ENCODE results near the gene PAXX.

The PAXX gene

DNA sequence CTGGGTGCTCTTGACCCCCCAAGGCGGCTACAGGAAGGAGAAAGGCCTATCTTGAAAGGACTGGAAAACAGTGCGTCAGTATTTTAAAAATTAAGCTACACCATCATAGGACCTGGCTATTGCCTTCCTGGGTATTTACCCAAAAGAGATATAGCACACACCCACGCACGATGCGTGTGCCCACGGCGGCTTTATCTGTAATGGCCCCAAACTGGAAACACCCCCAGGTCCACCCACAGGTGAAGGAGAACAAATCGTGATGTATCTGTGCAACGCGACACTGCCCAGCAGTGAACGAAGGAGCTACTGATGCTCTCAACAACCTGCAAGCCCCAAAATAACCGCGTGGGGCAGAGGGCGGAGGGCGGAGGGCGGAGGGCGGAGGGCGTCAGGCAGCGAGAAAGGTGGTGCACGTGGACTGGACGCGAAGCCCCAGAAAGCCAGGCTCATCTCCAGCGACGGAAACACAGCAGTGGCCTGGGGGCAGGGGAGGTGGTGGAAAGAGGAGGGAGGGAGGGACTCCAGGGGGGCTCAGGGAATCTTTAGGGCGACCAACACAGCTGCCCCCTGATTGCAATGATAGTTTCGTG lies 27.3 kb upstream of the PAXX start:
- no peak for TF ChIP-seq GABPA (IDR thresholded peaks at IDR 0.05; ENCODE audit: low read depth)
- TF ChIP-seq, protein P1, sequence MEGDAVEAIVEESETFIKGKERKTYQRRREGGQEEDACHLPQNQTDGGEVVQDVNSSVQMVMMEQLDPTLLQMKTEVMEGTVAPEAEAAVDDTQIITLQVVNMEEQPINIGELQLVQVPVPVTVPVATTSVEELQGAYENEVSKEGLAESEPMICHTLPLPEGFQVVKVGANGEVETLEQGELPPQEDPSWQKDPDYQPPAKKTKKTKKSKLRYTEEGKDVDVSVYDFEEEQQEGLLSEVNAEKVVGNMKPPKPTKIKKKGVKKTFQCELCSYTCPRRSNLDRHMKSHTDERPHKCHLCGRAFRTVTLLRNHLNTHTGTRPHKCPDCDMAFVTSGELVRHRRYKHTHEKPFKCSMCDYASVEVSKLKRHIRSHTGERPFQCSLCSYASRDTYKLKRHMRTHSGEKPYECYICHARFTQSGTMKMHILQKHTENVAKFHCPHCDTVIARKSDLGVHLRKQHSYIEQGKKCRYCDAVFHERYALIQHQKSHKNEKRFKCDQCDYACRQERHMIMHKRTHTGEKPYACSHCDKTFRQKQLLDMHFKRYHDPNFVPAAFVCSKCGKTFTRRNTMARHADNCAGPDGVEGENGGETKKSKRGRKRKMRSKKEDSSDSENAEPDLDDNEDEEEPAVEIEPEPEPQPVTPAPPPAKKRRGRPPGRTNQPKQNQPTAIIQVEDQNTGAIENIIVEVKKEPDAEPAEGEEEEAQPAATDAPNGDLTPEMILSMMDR (IDR thresholded peaks at IDR 0.05; ENCODE audit: insufficient read depth, low read length) = no peak
- no peak for TF ChIP-seq SPI1 (IDR thresholded peaks at IDR 0.05; ENCODE audit: borderline replicate concordance, low read depth)
- no peak for TF ChIP-seq POLR2AphosphoS5 (IDR thresholded peaks at IDR 0.05; ENCODE audit: low read depth)
- TF ChIP-seq, protein P2, sequence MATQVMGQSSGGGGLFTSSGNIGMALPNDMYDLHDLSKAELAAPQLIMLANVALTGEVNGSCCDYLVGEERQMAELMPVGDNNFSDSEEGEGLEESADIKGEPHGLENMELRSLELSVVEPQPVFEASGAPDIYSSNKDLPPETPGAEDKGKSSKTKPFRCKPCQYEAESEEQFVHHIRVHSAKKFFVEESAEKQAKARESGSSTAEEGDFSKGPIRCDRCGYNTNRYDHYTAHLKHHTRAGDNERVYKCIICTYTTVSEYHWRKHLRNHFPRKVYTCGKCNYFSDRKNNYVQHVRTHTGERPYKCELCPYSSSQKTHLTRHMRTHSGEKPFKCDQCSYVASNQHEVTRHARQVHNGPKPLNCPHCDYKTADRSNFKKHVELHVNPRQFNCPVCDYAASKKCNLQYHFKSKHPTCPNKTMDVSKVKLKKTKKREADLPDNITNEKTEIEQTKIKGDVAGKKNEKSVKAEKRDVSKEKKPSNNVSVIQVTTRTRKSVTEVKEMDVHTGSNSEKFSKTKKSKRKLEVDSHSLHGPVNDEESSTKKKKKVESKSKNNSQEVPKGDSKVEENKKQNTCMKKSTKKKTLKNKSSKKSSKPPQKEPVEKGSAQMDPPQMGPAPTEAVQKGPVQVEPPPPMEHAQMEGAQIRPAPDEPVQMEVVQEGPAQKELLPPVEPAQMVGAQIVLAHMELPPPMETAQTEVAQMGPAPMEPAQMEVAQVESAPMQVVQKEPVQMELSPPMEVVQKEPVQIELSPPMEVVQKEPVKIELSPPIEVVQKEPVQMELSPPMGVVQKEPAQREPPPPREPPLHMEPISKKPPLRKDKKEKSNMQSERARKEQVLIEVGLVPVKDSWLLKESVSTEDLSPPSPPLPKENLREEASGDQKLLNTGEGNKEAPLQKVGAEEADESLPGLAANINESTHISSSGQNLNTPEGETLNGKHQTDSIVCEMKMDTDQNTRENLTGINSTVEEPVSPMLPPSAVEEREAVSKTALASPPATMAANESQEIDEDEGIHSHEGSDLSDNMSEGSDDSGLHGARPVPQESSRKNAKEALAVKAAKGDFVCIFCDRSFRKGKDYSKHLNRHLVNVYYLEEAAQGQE (IDR thresholded peaks at IDR 0.05; ENCODE audit: insufficient replicate concordance, low read depth) = no peak

DNA sequence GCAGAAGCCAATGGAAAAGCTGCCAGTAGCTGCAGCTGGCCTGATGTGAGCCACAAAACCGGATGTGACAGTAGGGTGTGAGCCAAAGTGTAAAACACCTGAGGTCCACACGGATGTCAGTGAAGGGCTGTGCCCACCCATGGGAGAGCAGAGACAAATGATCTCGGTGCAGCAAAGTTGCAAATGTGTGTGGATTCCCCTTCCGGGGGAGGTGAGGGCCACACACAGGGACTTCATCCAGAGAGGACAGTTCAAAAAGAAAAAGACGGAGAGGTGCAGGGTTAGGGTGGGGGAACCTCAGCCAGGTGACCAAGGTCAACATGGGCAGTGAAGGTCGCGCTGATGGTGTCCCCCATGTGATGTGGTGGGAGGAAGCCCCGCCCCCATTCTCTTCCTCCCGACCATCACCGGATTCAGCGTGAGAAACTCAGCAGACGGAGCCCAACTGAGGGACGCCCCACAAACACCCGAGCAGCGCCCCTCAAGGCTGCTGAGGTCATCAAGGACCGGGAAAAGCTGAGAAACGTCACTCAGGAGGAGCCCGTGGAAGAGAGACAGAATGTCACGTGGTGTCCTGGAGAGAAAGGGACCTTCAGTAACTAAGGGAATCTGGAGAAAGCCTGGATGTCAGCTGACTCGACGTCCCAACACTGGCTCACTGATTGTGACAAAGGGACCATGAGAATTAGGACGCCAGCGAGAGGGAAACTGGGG lies 26.3 kb upstream of the PAXX start:
- Histone ChIP-seq H3K27me3 (ENCODE audit: insufficient read depth, poor library complexity, severe bottlenecking) (no peaks in the 10 kb centered on the region), H3K4me3 (replicated peaks; ENCODE audit: insufficient read depth, low read length) (no peak overlapping the region), H3K27ac (replicated peaks) (no peak overlapping the region)
- DNase-seq (ENCODE audit: low read depth in 1 of 2, low spot score in 1 of 2) = no peak
- TF ChIP-seq, protein P1 (IDR thresholded peaks at IDR 0.05; ENCODE audit: insufficient read depth, low read length) = no peak
- TF ChIP-seq GABPA (IDR thresholded peaks at IDR 0.05; ENCODE audit: low read depth) (no peak), POLR2AphosphoS5 (IDR thresholded peaks at IDR 0.05; ENCODE audit: low read depth) (no peak), SPI1 (IDR thresholded peaks at IDR 0.05; ENCODE audit: borderline replicate concordance, low read depth) (no peak)
- TF ChIP-seq, protein P2 (IDR thresholded peaks at IDR 0.05; ENCODE audit: insufficient replicate concordance, low read depth) = no peak

More for the DNA sequence above, 27.3 kb upstream of the PAXX start:
- Histone ChIP-seq H3K4me3 (replicated peaks; ENCODE audit: insufficient read depth, low read length) (no peak overlapping the region), H3K27me3 (ENCODE audit: insufficient read depth, poor library complexity, severe bottlenecking) (no peaks in the 10 kb centered on the region), H3K27ac (replicated peaks) (no peak overlapping the region)
- no peak for DNase-seq (ENCODE audit: low read depth in 1 of 2, low spot score in 1 of 2)

DNA sequence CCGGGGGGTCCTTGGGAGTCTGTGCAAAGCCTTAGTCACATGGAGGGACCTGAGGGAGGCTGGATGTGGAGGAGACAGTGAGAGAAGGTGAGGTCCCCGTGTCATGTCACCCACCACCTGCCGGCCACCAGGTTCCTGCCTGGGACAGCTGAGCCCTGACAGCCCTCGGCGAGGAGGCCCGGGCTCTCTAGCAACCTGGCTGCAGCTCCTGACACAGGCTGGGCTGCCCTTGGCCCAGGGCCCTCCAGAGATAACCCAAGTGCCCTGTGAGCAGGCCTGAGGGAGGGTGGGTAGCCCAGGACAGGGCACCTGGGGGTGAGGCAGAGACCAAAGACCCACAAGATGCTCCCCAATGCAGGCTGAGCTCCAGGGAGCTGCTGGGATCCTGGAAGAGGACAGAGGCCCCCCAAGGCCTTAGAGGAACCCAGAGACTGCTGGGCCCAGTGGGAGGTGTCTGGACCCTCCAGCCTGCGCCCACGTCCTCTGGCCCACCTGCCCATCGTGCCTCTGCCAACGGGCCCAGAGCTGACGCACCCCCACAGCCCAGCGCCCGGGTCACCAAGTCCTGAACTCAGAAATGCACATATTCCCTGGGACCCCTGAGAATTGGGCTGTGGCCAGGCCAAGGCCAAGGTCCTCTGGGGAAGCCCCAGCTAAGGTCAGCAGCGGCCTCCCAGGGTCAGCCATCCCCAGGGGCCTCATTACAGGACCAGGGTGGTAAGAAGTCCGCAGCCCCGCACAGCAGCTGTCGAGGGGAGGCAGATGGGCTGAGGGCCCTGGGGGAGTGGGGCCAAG lies 23.7 kb upstream of the PAXX start:
- Histone ChIP-seq H3K4me3 (replicated peaks; ENCODE audit: insufficient read depth, low read length) (no peak overlapping the region), H3K27me3 (ENCODE audit: insufficient read depth, poor library complexity, severe bottlenecking) (no peaks in the 10 kb centered on the region), H3K27ac (replicated peaks) (no peak overlapping the region)
- no peak for DNase-seq (ENCODE audit: low read depth in 1 of 2, low spot score in 1 of 2)
- no peak for TF ChIP-seq GABPA (IDR thresholded peaks at IDR 0.05; ENCODE audit: low read depth)
- TF ChIP-seq, protein P2 (IDR thresholded peaks at IDR 0.05; ENCODE audit: insufficient replicate concordance, low read depth) = no peak
- TF ChIP-seq, protein P1 (IDR thresholded peaks at IDR 0.05; ENCODE audit: insufficient read depth, low read length) = no peak
- no peak for TF ChIP-seq POLR2AphosphoS5 (IDR thresholded peaks at IDR 0.05; ENCODE audit: low read depth)
- TF ChIP-seq SPI1 (IDR thresholded peaks at IDR 0.05; ENCODE audit: borderline replicate concordance, low read depth) = no peak

All from HL-60 (cell line).